HepG2 (cell line): ENCODE data around the gene U2AF2. TPM values are rescaled to one million over a fixed set of nuclear protein-coding genes. Genes with fewer than 3 reads are reported as not detected.

ENCODE experiments used
- ATF7-NPFF ChIP-seq: sonication (generic); formaldehyde crosslinking; IDR thresholded peaks from 2 replicates; pipeline ENCODE4 v1.8.1; 2023; ENCODE audit warnings: mild to moderate bottlenecking, low read depth, missing genetic modification reagents, moderate library complexity
- CSRNP1 ChIP-seq: sonication (generic); formaldehyde crosslinking; IDR thresholded peaks from 2 replicates; pipeline ENCODE4 v1.8.1; 2023; ENCODE audit warnings: mild to moderate bottlenecking, missing genetic modification reagents
- HCFC1 ChIP-seq: fragments of 150-350 bp; IDR thresholded peaks from 2 replicates; pipeline ENCODE4 v1.6.1; 2014; ENCODE audit warnings: low read depth, low read length
- HNRNPL ChIP-seq: fragments of 200-400 bp; formaldehyde crosslinking; IDR thresholded peaks from 2 replicates; pipeline ENCODE4 v1.6.1; 2017; ENCODE audit warnings: mild to moderate bottlenecking, low read depth, low read length
- IKZF4 ChIP-seq: sonication (generic); formaldehyde crosslinking; IDR thresholded peaks from 2 replicates; pipeline ENCODE4 v1.5.1; 2020; ENCODE audit warnings: borderline replicate concordance, mild to moderate bottlenecking, low read depth, missing genetic modification reagents; ENCODE audit errors: not compliant biosample characterization
- KLF11 ChIP-seq: IDR thresholded peaks from 2 replicates; pipeline ENCODE4 v1.6.1; 2016; ENCODE audit warnings: missing compliant biosample characterization
- NFIB ChIP-seq: sonication (generic); formaldehyde crosslinking; IDR thresholded peaks from 2 replicates; pipeline ENCODE4 v1.9.0; 2021; ENCODE audit warnings: missing genetic modification reagents, mild to moderate bottlenecking, borderline replicate concordance
- POGZ ChIP-seq: sonication (generic); formaldehyde crosslinking; IDR thresholded peaks from 2 replicates; pipeline ENCODE4 v1.4.0; 2020; ENCODE audit warnings: mild to moderate bottlenecking, missing genetic modification reagents
- RAD21 ChIP-seq: fragments of 450-650 bp; formaldehyde crosslinking; IDR thresholded peaks from 2 replicates; pipeline ENCODE4 v1.5.0; 2020; ENCODE audit warnings: mild to moderate bottlenecking
- ZBTB21 ChIP-seq: sonication (generic); formaldehyde crosslinking; IDR thresholded peaks from 2 replicates; pipeline ENCODE4 v1.4.0; 2020; ENCODE audit warnings: missing genetic modification reagents
- ZFP36L1 ChIP-seq: sonication (generic); formaldehyde crosslinking; IDR thresholded peaks from 2 replicates; pipeline ENCODE4 v1.8.0; 2022; ENCODE audit warnings: mild to moderate bottlenecking, missing genetic modification reagents, moderate library complexity
- ZFP82 ChIP-seq: sonication (generic); formaldehyde crosslinking; IDR thresholded peaks from 2 replicates; pipeline ENCODE4 v1.5.1; 2020; ENCODE audit warnings: mild to moderate bottlenecking, missing genetic modification reagents, borderline replicate concordance
- ZNF251 ChIP-seq: sonication (generic); formaldehyde crosslinking; IDR thresholded peaks from 2 replicates; pipeline ENCODE4 v1.9.0; 2021; ENCODE audit warnings: mild to moderate bottlenecking, missing genetic modification reagents
- polyA plus RNA-seq, 8 experiments: library from polyadenylated mRNA; depleted of rRNA in 3 of 8; stranded (reverse) in 7 of 8; unstranded in 1 of 8; fragments of >200 nt; fragmentation: Illumina TruSeq in 4 of 8; extraction: Trizol in 4 of 8; gene quantifications; 2 replicates each; pipeline versions ENCODE4 v1.2.1 to v1.2.3, GENCODE V29; 2011 to 2016; ENCODE audit warnings: low read depth in 4 of 8, missing spikeins in 1 of 8, mixed read lengths in 1 of 8; ENCODE audit not compliant: insufficient read depth in 1 of 8
- total RNA-seq, 5 experiments: library from RNA; depleted of rRNA; stranded (reverse); fragments of >200 nt; fragmentation: Illumina TruSeq; extraction: Trizol; gene quantifications; 2 replicates each; pipeline ENCODE4 v1.2.3, GENCODE V29; 2016; ENCODE audit warnings: low read depth in 1 of 5
- TF ChIP-seq, protein P1 (sequence below): sonication (generic); formaldehyde crosslinking; IDR thresholded peaks from 2 replicates; pipeline ENCODE4 v1.5.1; 2020; ENCODE audit warnings: missing genetic modification reagents, mild to moderate bottlenecking, borderline replicate concordance
- TF ChIP-seq, protein P2 (sequence below): sonication (generic); formaldehyde crosslinking; IDR thresholded peaks from 2 replicates; pipeline ENCODE4 v1.8.0; 2022; ENCODE audit warnings: mild to moderate bottlenecking, missing genetic modification reagents, moderate library complexity
- TF ChIP-seq, protein P3 (sequence below), 2 experiments: sonication (generic) in 1 of 2; formaldehyde crosslinking in 1 of 2; IDR thresholded peaks; 2 replicates each; pipeline versions ENCODE4 v1.6.1 to v1.9.0; 2014 to 2022; ENCODE audit warnings: antibody characterized with exemption in 1 of 2, borderline replicate concordance in 1 of 2, inconsistent platforms in 1 of 2, low read depth in 1 of 2, missing genetic modification reagents in 1 of 2

U2AF2 gene
- total and polyA plus RNA-seq, 2 of the 13 experiments (the other 11 are each of a cell fraction or from before 2014, with no cell fraction given): 84.3 to 124 TPM

DNA sequence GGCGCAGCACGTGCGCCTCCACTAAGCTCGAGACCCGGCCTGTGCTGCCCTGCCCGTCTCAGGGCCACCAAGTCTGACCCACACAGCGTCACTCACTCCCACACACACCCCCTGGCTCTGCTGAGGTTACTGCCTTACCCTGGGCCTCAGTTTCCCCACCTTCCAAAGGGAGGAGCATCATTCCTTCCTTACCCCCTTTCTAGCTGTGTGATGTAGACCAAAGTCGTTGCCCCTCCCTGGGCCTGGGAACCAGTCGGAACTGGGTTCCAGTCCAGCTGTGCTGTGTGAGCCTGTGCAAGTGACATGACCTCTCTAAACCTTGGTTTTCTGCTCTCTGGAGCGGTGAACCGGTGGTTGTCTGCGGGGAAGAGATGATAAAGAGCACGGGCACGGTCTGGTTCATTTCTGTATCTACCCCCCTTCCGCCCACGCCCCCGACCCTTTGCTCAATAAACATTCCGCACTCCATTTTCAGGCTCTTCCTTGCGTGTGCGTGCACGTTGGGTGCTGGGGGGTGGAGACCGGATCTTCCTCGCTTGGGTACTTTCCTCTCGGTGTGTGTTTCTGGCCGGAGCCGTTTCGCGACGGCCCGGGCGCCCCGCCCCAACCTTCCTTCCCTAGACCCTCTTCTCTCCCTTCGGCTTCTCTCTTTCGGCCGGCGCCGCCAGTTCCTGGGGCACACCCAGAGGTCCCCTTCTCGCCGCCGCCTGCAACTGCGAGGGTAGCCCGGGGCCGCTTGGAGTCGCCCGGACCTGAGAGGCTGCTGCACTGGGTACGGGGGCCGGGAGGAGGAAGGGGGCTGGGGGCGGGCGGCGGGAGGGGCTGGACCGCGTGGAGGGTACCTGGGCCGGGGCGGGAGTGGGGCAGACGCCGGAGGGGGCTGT lies 11.6 kb upstream of the U2AF2 start, which contains the start of gene ZNF581 (continued):
- TF ChIP-seq ZNF251 (CRISPR knock-in tag) (0 out of 2 replicates have a peak, but pooled peaks have one; percentile 55), NFIB (CRISPR knock-in tag) (no peak), KLF11 (CRISPR knock-in tag) (no peak), ZFP82 (no peak; the same call in 1 of the 2 replicates), POGZ (CRISPR knock-in tag) (0 out of 2 replicates have a peak, but pooled peaks have one; percentile 40), ATF7-NPFF (CRISPR knock-in tag) (0 out of 2 replicates have a peak, but pooled peaks have one; percentile 67), HCFC1 (peak; percentile 64; the same call in 1 of the 2 replicates), RAD21 (CRISPR knock-in tag) (no peak), ZBTB21 (CRISPR knock-in tag) (no peak), CSRNP1 (CRISPR knock-in tag) (no peak; the same call in 1 of the 2 replicates), ZFP36L1 (CRISPR knock-in tag) (no peak), HNRNPL (no peak; the same call in 1 of the 2 replicates), IKZF4 (no peak)
- TF ChIP-seq, protein P1, sequence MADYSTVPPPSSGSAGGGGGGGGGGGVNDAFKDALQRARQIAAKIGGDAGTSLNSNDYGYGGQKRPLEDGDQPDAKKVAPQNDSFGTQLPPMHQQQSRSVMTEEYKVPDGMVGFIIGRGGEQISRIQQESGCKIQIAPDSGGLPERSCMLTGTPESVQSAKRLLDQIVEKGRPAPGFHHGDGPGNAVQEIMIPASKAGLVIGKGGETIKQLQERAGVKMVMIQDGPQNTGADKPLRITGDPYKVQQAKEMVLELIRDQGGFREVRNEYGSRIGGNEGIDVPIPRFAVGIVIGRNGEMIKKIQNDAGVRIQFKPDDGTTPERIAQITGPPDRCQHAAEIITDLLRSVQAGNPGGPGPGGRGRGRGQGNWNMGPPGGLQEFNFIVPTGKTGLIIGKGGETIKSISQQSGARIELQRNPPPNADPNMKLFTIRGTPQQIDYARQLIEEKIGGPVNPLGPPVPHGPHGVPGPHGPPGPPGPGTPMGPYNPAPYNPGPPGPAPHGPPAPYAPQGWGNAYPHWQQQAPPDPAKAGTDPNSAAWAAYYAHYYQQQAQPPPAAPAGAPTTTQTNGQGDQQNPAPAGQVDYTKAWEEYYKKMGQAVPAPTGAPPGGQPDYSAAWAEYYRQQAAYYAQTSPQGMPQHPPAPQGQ (CRISPR knock-in tag): no peak
- TF ChIP-seq, protein P2, sequence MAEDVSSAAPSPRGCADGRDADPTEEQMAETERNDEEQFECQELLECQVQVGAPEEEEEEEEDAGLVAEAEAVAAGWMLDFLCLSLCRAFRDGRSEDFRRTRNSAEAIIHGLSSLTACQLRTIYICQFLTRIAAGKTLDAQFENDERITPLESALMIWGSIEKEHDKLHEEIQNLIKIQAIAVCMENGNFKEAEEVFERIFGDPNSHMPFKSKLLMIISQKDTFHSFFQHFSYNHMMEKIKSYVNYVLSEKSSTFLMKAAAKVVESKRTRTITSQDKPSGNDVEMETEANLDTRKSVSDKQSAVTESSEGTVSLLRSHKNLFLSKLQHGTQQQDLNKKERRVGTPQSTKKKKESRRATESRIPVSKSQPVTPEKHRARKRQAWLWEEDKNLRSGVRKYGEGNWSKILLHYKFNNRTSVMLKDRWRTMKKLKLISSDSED (CRISPR knock-in tag): no peak
- TF ChIP-seq, protein P3, sequence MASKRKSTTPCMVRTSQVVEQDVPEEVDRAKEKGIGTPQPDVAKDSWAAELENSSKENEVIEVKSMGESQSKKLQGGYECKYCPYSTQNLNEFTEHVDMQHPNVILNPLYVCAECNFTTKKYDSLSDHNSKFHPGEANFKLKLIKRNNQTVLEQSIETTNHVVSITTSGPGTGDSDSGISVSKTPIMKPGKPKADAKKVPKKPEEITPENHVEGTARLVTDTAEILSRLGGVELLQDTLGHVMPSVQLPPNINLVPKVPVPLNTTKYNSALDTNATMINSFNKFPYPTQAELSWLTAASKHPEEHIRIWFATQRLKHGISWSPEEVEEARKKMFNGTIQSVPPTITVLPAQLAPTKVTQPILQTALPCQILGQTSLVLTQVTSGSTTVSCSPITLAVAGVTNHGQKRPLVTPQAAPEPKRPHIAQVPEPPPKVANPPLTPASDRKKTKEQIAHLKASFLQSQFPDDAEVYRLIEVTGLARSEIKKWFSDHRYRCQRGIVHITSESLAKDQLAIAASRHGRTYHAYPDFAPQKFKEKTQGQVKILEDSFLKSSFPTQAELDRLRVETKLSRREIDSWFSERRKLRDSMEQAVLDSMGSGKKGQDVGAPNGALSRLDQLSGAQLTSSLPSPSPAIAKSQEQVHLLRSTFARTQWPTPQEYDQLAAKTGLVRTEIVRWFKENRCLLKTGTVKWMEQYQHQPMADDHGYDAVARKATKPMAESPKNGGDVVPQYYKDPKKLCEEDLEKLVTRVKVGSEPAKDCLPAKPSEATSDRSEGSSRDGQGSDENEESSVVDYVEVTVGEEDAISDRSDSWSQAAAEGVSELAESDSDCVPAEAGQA (IDR thresholded peaks at IDR 0.05; ENCODE audit: low read depth): 0 out of 2 replicates have a peak, but pooled peaks have one; percentile 35
- TF ChIP-seq, protein P3 (CRISPR knock-in tag; IDR thresholded peaks at IDR 0.05; ENCODE audit: borderline replicate concordance): no peak; the same call in 1 of the 2 replicates
